Measurements from ENCODE around the gene WDFY4. TPM values are rescaled to one million over a fixed set of nuclear protein-coding genes. Genes with fewer than 3 reads are reported as not detected.

Gene WDFY4
- total RNA-seq, 1 donor: not detected

DNA sequence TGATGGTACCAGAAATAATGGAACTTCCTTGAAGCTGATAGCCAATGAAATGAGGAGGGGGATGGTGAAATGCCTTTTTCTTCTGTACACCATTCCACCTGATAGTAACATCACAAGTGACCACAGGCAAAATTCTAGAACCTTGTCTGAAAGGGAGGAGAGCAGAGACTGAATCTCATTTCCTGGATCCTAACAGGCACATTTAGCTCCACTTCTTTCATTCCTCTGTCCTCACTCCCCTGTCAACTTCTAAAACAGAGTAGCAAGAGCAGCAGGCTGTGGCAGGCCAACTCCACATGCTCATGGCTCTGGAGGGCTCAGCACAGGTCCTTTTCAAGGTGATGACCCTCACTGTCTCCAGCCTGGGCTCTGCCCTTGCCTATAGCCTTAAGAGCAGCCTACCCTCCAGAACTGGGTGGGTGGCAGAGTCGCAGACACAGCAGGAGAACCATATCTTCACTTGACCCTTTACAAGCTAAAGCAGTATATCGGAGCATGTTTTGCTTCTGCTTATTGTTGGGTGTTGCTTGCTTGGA is 255.2 kb downstream of the WDFY4 start, which contains the start of gene LRRC18:
Gene LRRC18 (minus strand): TSS at position 51 of the 536 bp plus-strand sequence. CDS start 25,685 bp downstream, outside the sequence.
- no peak within 1 kb of the TSS for H3K4me3 ChIP-seq (ENCODE audit: low read depth, low read length)
- TF ChIP-seq, protein P1, sequence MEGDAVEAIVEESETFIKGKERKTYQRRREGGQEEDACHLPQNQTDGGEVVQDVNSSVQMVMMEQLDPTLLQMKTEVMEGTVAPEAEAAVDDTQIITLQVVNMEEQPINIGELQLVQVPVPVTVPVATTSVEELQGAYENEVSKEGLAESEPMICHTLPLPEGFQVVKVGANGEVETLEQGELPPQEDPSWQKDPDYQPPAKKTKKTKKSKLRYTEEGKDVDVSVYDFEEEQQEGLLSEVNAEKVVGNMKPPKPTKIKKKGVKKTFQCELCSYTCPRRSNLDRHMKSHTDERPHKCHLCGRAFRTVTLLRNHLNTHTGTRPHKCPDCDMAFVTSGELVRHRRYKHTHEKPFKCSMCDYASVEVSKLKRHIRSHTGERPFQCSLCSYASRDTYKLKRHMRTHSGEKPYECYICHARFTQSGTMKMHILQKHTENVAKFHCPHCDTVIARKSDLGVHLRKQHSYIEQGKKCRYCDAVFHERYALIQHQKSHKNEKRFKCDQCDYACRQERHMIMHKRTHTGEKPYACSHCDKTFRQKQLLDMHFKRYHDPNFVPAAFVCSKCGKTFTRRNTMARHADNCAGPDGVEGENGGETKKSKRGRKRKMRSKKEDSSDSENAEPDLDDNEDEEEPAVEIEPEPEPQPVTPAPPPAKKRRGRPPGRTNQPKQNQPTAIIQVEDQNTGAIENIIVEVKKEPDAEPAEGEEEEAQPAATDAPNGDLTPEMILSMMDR (IDR thresholded peaks at IDR 0.05; ENCODE audit: insufficient read depth, low read length): no peak
- no peak for DNase-seq (ENCODE audit: low read depth)

DNA sequence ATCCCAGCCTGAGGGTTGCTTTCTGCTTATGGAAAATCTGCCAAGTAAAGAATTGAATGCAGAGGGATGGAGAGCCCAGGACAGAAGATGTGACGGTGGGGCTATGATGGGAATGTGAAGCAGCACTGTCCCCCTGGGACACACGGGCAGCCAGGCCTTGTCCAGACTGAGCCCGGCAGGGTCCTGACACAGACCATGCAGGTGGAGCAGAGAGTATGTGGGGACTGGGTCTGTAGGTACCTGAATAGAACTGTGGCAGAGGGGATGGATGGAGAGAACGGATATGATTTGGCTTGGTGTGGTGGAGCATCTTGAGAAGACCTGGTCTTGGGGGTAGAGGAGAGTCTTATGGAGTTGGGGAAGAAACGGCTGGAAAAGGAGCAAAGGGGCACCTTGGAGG is 255.7 kb downstream of the WDFY4 start:
- H3K4me3 ChIP-seq (ENCODE audit: low read depth, low read length): no peak overlapping the region
- TF ChIP-seq, protein P1 (IDR thresholded peaks at IDR 0.05; ENCODE audit: insufficient read depth, low read length): no peak
- DNase-seq (ENCODE audit: low read depth): no peak

DNA sequence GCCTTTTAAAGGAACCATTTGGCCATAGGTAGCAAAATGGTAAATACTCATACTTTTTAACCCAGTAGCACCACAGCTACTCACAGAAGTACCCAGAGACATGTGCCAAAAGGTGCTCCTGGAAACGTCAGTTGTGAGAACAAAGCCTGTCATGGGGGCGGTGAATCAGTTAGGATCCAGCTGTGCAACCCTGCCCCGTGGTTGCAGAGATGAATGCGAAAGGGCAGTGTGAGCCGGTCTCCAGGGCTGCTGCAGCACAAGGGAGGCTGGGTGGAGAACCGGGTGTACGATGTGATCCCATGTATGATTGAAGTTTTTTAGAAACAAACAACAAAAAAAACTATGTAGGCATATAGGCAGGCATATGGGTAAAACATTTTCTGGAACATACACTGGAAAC is 256.3 kb downstream of the WDFY4 start:
- H3K4me3 ChIP-seq (ENCODE audit: low read depth, low read length): no peak overlapping the region
- TF ChIP-seq, protein P1 (IDR thresholded peaks at IDR 0.05; ENCODE audit: insufficient read depth, low read length): no peak
- no peak for DNase-seq (ENCODE audit: low read depth)

DNA sequence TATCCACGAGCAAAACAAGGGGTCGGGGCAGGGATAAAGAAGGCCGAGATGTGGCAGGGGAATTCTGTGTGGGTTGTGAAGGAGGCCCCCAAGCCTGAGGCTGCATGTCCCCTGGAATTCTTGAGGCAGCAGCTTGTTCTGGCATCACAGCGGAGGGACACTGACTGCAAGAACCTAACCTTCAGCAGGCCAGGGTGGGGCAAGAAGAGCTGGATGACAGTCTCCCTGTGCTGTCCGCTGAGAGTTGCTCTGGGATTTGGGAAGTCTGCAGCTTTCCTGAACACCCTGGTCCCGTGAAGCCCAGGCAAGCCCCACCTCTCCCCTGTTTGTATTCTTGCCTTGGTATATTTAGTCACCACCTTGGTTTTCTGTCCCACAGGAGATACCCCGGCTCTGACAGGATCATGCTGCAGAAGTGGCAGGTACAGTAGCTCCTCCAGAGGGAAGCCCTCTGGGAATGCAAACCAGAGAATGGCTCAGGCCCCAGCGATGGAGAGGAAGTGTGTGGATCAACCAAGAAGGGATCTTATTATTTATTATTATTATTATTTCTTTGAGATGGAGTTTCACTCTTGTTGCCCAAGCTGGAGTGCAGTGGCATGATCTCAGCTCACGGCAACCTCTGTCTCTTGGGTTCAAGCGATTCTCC is 256.9 kb downstream of the WDFY4 start:
- TF ChIP-seq, protein P1 (IDR thresholded peaks at IDR 0.05; ENCODE audit: insufficient read depth, low read length): no peak
- H3K4me3 ChIP-seq (ENCODE audit: low read depth, low read length): no peak overlapping the region
- DNase-seq (ENCODE audit: low read depth): no peak

DNA sequence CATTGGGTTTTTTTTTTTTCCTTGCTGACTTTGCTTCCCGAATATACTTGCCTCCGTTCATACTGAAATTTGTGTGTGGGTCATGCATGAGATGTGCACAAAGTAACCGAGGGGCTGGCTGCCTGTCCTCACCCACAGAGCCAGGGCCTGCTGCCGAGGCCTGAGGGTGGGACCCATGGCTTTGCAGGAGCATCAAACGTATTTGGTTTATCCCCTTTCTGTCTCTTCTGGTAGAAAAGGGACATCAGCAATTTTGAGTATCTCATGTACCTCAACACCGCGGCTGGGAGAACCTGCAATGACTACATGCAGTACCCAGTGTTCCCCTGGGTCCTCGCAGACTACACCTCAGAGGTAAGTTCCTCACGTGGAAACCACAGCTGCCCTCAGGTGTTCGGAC is 258.4 kb downstream of the WDFY4 start:
- H3K4me3 ChIP-seq (ENCODE audit: low read depth, low read length): no peak overlapping the region
- TF ChIP-seq, protein P1 (IDR thresholded peaks at IDR 0.05; ENCODE audit: insufficient read depth, low read length): no peak

DNA sequence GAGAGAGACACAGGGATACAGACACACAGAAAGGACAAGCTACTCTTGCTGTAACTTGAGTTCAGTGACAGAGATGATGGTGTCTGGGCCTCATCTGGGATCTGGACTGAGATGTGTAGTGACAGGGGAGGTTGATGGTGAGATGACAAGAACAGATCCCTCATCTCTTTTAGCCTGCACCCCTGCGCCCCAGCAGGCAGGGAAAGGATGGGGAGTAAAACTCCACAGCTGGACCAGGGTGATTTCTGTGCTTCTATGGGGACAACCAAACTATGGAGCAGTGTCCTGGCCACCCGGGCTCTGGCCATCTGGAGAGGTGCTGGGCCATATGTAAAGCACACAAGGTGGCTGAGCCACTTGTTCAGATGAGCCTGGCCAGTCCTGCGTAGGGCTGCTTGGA is 259.5 kb downstream of the WDFY4 start:
- H3K4me3 ChIP-seq (ENCODE audit: low read depth, low read length): no peak overlapping the region
- TF ChIP-seq, protein P1 (IDR thresholded peaks at IDR 0.05; ENCODE audit: insufficient read depth, low read length): no peak
- DNase-seq (ENCODE audit: low read depth): no peak

More for the DNA sequence above, 258.4 kb downstream of the WDFY4 start:
- DNase-seq (ENCODE audit: low read depth): no peak

Measured in fibroblast of the aortic adventitia (primary cell).